IMR-90 (cell line): ENCODE results near the gene NEUROD1. TPM values are rescaled to one million over a fixed set of nuclear protein-coding genes. Genes with fewer than 3 reads are reported as not detected.

Experiments
- ATAC-seq: fragments of 200-7000 bp; cut with Tn5 transposase; 2 replicates; pipeline ENCODE4 v1.9.1; 2020; ENCODE audit warnings: low read depth, mild to moderate bottlenecking, moderate library complexity
- BruUV-seq: library from RNA; stranded (reverse); fragments of 400-500 nt; replicated peaks from 2 replicates; lab custom pipeline; 2021; lab: Mats Ljungman, UMichigan
- CTCF ChIA-PET: fragments of 300-600 bp; formaldehyde crosslinking; extraction: SDS; loops from one replicate; lab custom pipeline; 2021; ENCODE audit warnings: antibody characterized with exemption; lab: Yijun Ruan, JAX
- POLR2A ChIA-PET: fragments of 300-600 bp; sonication (Branson Sonifier 250); formaldehyde crosslinking; loops from one replicate; lab custom pipeline; 2022; ENCODE audit warnings: antibody characterized with exemption; ENCODE audit not compliant: unreplicated experiment; lab: Charles Lee
- DNase-seq: peaks from one replicate; pipeline ENCODE4 v3.0.0; 2013
- H2AFZ ChIP-seq: replicated peaks from 2 replicates; pipeline ENCODE3; 2013; ENCODE audit warnings: low read length, mild to moderate bottlenecking; ENCODE audit not compliant: poor library complexity
- H2AK5ac ChIP-seq: 2 replicates; pipeline ENCODE4 v1.6.1; 2013; ENCODE audit warnings: low read depth, low read length, inconsistent platforms
- H2AK9ac ChIP-seq: replicated peaks from 2 replicates; pipeline ENCODE3; 2013; ENCODE audit warnings: mild to moderate bottlenecking, low read depth, low read length, moderate library complexity; ENCODE audit not compliant: poor library complexity
- H2BK120ac ChIP-seq: 2 replicates; pipeline ENCODE4 v1.6.1; 2013; ENCODE audit warnings: low read depth, low read length, inconsistent platforms
- H2BK15ac ChIP-seq: 3 replicates; pipeline ENCODE4 v1.6.1; 2013; ENCODE audit warnings: low read depth, low read length, inconsistent platforms
- H2BK20ac ChIP-seq: 2 replicates; pipeline ENCODE4 v1.6.1; 2013; ENCODE audit warnings: low read depth, mild to moderate bottlenecking, inconsistent platforms, low read length, moderate library complexity
- H2BK5ac ChIP-seq: 2 replicates; pipeline ENCODE4 v1.6.1; 2013; ENCODE audit warnings: mild to moderate bottlenecking, low read depth, low read length, inconsistent platforms; ENCODE audit not compliant: poor library complexity, severe bottlenecking
- H3K14ac ChIP-seq: replicated peaks from 2 replicates; pipeline ENCODE4 v1.6.1; 2013; ENCODE audit warnings: low read depth, low read length, inconsistent platforms
- H3K18ac ChIP-seq: 2 replicates; pipeline ENCODE4 v1.6.1; 2013; ENCODE audit warnings: low read depth, low read length, control low read depth
- H3K23ac ChIP-seq: 2 replicates; pipeline ENCODE4 v1.6.1; 2013; ENCODE audit warnings: low read depth, low read length, inconsistent platforms
- H3K27ac ChIP-seq: 2 replicates; pipeline ENCODE4 v1.5.1; 2013; ENCODE audit warnings: mild to moderate bottlenecking, control low read depth, low read length; ENCODE audit not compliant: insufficient read depth
- H3K27me3 ChIP-seq: 2 replicates; pipeline ENCODE4 v1.6.1; 2013; ENCODE audit warnings: low read length; ENCODE audit not compliant: control insufficient read depth, insufficient read depth
- H3K36me3 ChIP-seq: 2 replicates; pipeline ENCODE4 v1.6.1; 2013; ENCODE audit warnings: low read length, mixed read lengths; ENCODE audit not compliant: control insufficient read depth, insufficient read depth
- H3K4ac ChIP-seq: 2 replicates; pipeline ENCODE4 v1.6.1; 2013; ENCODE audit warnings: low read depth, low read length, inconsistent platforms
- H3K4me1 ChIP-seq: 2 replicates; pipeline ENCODE4 v1.6.1; 2013; ENCODE audit warnings: low read length, mixed read lengths; ENCODE audit not compliant: control insufficient read depth, insufficient read depth
- H3K4me2 ChIP-seq: 2 replicates; pipeline ENCODE4 v1.6.1; 2013; ENCODE audit warnings: low read depth, mild to moderate bottlenecking, control low read depth, low read length, moderate library complexity
- H3K4me3 ChIP-seq: 2 replicates; pipeline ENCODE4 v1.5.1; 2013; ENCODE audit warnings: low read depth, mild to moderate bottlenecking, control low read depth, low read length, moderate library complexity; ENCODE audit not compliant: insufficient read depth
- H3K56ac ChIP-seq: 2 replicates; pipeline ENCODE4 v1.6.1; 2013; ENCODE audit warnings: low read length, inconsistent platforms; ENCODE audit not compliant: insufficient read depth; ENCODE audit errors: extremely low read depth
- H3K79me1 ChIP-seq, 2 experiments: 2 replicates each; pipeline ENCODE4 v1.6.1; 2013; ENCODE audit warnings: low read length in 2 of 2, inconsistent platforms in 1 of 2, low read depth in 1 of 2
- H3K9ac ChIP-seq: 2 replicates; pipeline ENCODE4 v1.6.1; 2013; ENCODE audit warnings: low read depth, low read length, control low read depth
- H3K9me1 ChIP-seq: 2 replicates; pipeline ENCODE4 v1.6.1; 2013; ENCODE audit warnings: low read length, inconsistent platforms; ENCODE audit not compliant: insufficient read depth
- H3K9me3 ChIP-seq: 2 replicates; pipeline ENCODE4 v1.6.1; 2013; ENCODE audit warnings: low read length; ENCODE audit not compliant: control insufficient read depth, insufficient read depth
- H4K20me1 ChIP-seq: 2 replicates; pipeline ENCODE4 v1.6.1; 2013; ENCODE audit warnings: low read length, inconsistent platforms; ENCODE audit not compliant: insufficient read depth
- H4K5ac ChIP-seq: 2 replicates; pipeline ENCODE4 v1.6.1; 2013; ENCODE audit warnings: mild to moderate bottlenecking, low read depth, low read length, control low read depth
- H4K8ac ChIP-seq, 2 experiments: 2 replicates each; pipeline ENCODE4 v1.6.1; 2013; ENCODE audit warnings: low read depth in 2 of 2, low read length in 2 of 2, control low read depth in 1 of 2, inconsistent platforms in 1 of 2
- H4K91ac ChIP-seq: 2 replicates; pipeline ENCODE4 v1.6.1; 2013; ENCODE audit warnings: low read depth, low read length, inconsistent platforms; ENCODE audit not compliant: insufficient read depth
- BHLHE40 ChIP-seq: fragments of 150-350 bp; IDR thresholded peaks from 2 replicates; pipeline ENCODE4 v1.6.1; 2016; ENCODE audit warnings: mild to moderate bottlenecking, low read depth, low read length
- CEBPB ChIP-seq: IDR thresholded peaks from 2 replicates; pipeline ENCODE4 v1.6.1; 2012; ENCODE audit warnings: low read depth, low read length, improper control_type of control experiment
- CHD1 ChIP-seq: IDR thresholded peaks from 2 replicates; pipeline ENCODE4 v1.6.1; 2012; ENCODE audit warnings: low read depth, low read length, improper control_type of control experiment
- CTCF ChIP-seq: conservative IDR thresholded peaks from 2 replicates; pipeline ENCODE4 v1.5.1; 2012; ENCODE audit warnings: mild to moderate bottlenecking, low read depth, low read length, improper control_type of control experiment
- ELK1 ChIP-seq: fragments of 150-350 bp; IDR thresholded peaks from 2 replicates; pipeline ENCODE4 v1.6.1; 2016; ENCODE audit warnings: low read depth, mild to moderate bottlenecking, low read length, moderate library complexity, borderline replicate concordance
- FOS ChIP-seq: fragments of 150-350 bp; IDR thresholded peaks from 2 replicates; pipeline ENCODE4 v1.6.1; 2016; ENCODE audit warnings: low read depth, low read length
- MAFK ChIP-seq: IDR thresholded peaks from 2 replicates; pipeline ENCODE4 v1.6.1; 2012; ENCODE audit warnings: low read depth, low read length, improper control_type of control experiment
- MAZ ChIP-seq: IDR thresholded peaks from 2 replicates; pipeline ENCODE4 v1.6.1; 2012; ENCODE audit warnings: low read depth, mild to moderate bottlenecking, low read length, improper control_type of control experiment, moderate library complexity, borderline replicate concordance
- MXI1 ChIP-seq: IDR thresholded peaks from 2 replicates; pipeline ENCODE4 v1.6.1; 2012; ENCODE audit warnings: low read depth, mild to moderate bottlenecking, low read length, moderate library complexity, borderline replicate concordance
- NFE2L2 ChIP-seq: fragments of 150-350 bp; IDR thresholded peaks from 2 replicates; pipeline ENCODE4 v1.6.1; 2016; ENCODE audit warnings: low read depth, mild to moderate bottlenecking, low read length
- POLR2A ChIP-seq: IDR thresholded peaks from 2 replicates; pipeline ENCODE4 v1.6.1; 2012; ENCODE audit warnings: mild to moderate bottlenecking, low read depth, low read length
- RAD21 ChIP-seq: IDR thresholded peaks from 2 replicates; pipeline ENCODE4 v1.6.1; 2012; ENCODE audit warnings: low read length, improper control_type of control experiment
- RCOR1 ChIP-seq: IDR thresholded peaks from 2 replicates; pipeline ENCODE4 v1.6.1; 2012; ENCODE audit warnings: mild to moderate bottlenecking, low read length, improper control_type of control experiment; ENCODE audit not compliant: insufficient replicate concordance
- RFX5 ChIP-seq: IDR thresholded peaks from 2 replicates; pipeline ENCODE4 v1.8.0; 2012; ENCODE audit warnings: low read depth, mild to moderate bottlenecking, low read length, moderate library complexity
- SMC3 ChIP-seq: fragments of 150-350 bp; IDR thresholded peaks from 2 replicates; pipeline ENCODE4 v1.6.1; 2016; ENCODE audit warnings: low read depth, mild to moderate bottlenecking, antibody characterized with exemption, low read length, moderate library complexity
- USF2 ChIP-seq: fragments of 150-350 bp; IDR thresholded peaks from 2 replicates; pipeline ENCODE4 v1.6.1; 2017; ENCODE audit warnings: mild to moderate bottlenecking, antibody characterized with exemption, low read length, low read depth
- WGBS, 2 experiments: methylation state at CpG; one replicate each; pipeline versions ENCODE4 v1.1.5 to v1.1.7; 2013; ENCODE audit warnings: missing lambda C conversion rate in 2 of 2; ENCODE audit not compliant: insufficient read length in 1 of 2; ENCODE audit errors: extremely low coverage in 2 of 2; 5-methylcytosine and 5-hydroxymethylcytosine counted together
- dilution Hi-C: fragments of 300-500 bp; cut with HindIII; formaldehyde crosslinking; loops from one replicate; pipeline ENCODE4 v1.14.3; 2018; ENCODE audit warnings: low sequenced_read_pairs; ENCODE audit not compliant: unreplicated experiment
- in situ Hi-C: fragments of 300-500 bp; cut with MboI; formaldehyde crosslinking; loops from 3 replicates; pipeline ENCODE4 v1.14.3; 2019; ENCODE audit warnings: low sequenced_read_pairs, inconsistent platforms, mixed read lengths
- intact Hi-C: fragments of 100-400 bp; cut with micrococcal nuclease; formaldehyde crosslinking; loops from 2 replicates; pipeline ENCODE4 v1.10.0; 2022
- polyA plus RNA-seq, 3 experiments: library from polyadenylated mRNA; depleted of rRNA; stranded (reverse); fragments of >200 nt; gene quantifications; 2 replicates each; pipeline ENCODE4 v1.2.3, GENCODE V29; 2012; ENCODE audit warnings: low replicate concordance in 1 of 3
- total RNA-seq: library from RNA; depleted of rRNA; stranded (reverse); fragments of >200 nt; gene quantifications from 2 replicates; pipeline ENCODE4 v1.2.3, GENCODE V29; 2012

Gene NEUROD1
- total and polyA plus RNA-seq, 2 of the 4 experiments (the other 2 are of a cell fraction): not detected

GRCh38 chr2:181690860-181691259, 10.5 kb upstream of the NEUROD1 start:
- Histone ChIP-seq H3K9me1 (no peaks in the 10 kb centered on the region), H3K4ac (no peak overlapping the region), H4K20me1 (no peaks in the 10 kb centered on the region), H3K23ac (no peak overlapping the region), H3K27me3 (peaks cover 12% of the 10 kb centered on the region), H2BK20ac (no peak overlapping the region), H4K91ac (no peak overlapping the region), H3K4me2 (no peak overlapping the region), H3K18ac (no peak overlapping the region), H2AFZ (no peak overlapping the region), H3K27ac (no peak overlapping the region), H3K56ac (no peak overlapping the region), H2BK120ac (no peak overlapping the region), H3K9ac (no peak overlapping the region), H3K36me3 (no peaks in the 10 kb centered on the region), H4K8ac (no peak overlapping the region), H4K5ac (no peak overlapping the region), H3K4me1 (no peaks in the 10 kb centered on the region), H2AK5ac (no peak overlapping the region), H2BK15ac (no peak overlapping the region), H3K14ac (no peak overlapping the region), H3K79me1 (no peaks in the 10 kb centered on the region), H2BK5ac (no peak overlapping the region), H3K4me3 (no peak overlapping the region), H2AK9ac (no peak overlapping the region), H3K9me3 (no peaks in the 10 kb centered on the region)
- BruUV-seq: no TSS peak
- no peak for ATAC-seq
- intact Hi-C loops: no loop called here
- no peak for DNase-seq
- ChIA-PET CTCF (no interaction called here), POLR2A (no interaction called here)
- TF ChIP-seq MAFK (no peak), POLR2A (no peak), CHD1 (no peak), RCOR1 (no peak), FOS (no peak), NFE2L2 (no peak), RAD21 (no peak), MAZ (no peak), CEBPB (no peak), RFX5 (no peak), SMC3 (no peak), USF2 (no peak), BHLHE40 (no peak), ELK1 (no peak), CTCF (no peak), MXI1 (no peak)
- in situ Hi-C loops: no loop called here
- WGBS, 2 experiments: no CpG with 5 or more reads among the region's 2 CpGs
- dilution Hi-C loops: no loop called here
